ENCODE data around the gene ZNF547.

- TF ChIP-seq ZBTB6 (tag by site-specific recombination; IDR thresholded peaks at IDR 0.05) (no peak), CTCF (tag by site-specific recombination; IDR thresholded peaks at IDR 0.05) (no peak), PRDM6 (tag by site-specific recombination; IDR thresholded peaks at IDR 0.05) (no peak)
Measured at GRCh38 chr19:57374179-57374578, 10.8 kb downstream of the ZNF547 start.

Measured in HEK293 (cell line).